ENCODE data around the gene EIF2B4.
"Not testable (repeated sequence)": the region's sequence is repeated elsewhere in the genome, so short reads cannot be mapped to it uniquely, and the experiment has no call there.

Gene EIF2B4

GRCh38 chr2:27336173-27336572 lies 34.0 kb downstream of the EIF2B4 start:
- DNase-seq (ENCODE audit: low spot score) = no peak

DNA sequence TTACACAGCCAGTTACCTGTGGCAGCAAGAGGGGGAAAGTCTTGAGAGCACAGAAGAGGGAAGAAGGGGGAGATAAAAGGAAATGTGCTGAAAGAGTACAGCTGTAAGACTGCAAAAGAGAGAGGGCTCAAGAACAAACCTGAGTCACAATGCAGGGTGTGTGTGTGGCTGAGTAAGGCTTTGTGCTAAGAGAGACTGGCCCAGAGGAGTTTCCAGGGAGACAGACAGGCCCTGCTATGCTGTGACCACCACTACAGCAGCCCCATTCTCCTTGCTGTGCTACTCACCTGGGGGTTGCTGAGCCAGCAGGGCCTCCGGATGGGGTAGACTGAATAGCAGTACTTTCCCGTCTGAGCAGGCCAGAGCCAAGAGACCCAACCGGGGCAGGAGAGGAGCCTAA lies 34.8 kb downstream of the EIF2B4 start:
- no peak for DNase-seq (ENCODE audit: low spot score)

GRCh38 chr2:27324720-27325119 lies 45.4 kb downstream of the EIF2B4 start:
- DNase-seq (ENCODE audit: low spot score) = no peak

DNA sequence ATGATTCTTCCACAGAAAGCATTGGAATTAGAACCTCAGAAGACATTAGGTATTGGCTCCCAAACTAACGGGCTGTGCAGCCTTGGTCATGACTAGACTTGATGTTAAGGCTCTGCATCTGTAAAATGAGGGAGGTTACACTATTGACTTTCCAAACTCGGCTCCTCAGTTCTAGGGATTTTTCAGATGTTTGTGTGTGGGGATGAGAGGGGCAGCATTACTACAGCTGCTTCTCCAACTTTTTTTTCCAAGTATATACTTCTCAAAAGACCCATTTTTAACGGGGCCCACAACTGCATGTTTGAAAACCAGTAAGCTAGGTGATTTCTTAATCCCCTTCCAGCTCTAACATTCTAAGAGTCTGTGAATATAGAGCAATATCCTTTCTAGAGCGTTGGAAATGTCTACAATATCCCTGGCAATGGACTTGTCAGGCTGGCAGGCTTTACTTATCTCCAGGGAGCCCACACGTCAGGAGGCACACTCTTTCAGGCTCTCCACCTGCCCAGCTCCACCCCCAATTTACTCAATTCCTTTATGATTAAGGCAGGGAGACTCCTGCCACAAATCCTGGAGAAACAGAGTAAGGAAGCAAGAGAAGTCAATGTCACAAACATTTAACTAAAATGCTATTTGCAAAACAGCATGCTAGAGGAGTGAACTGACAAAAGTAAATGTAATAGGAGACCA lies 46.4 kb downstream of the EIF2B4 start:
- DNase-seq (ENCODE audit: low spot score) = peak; percentile 10

GRCh38 chr2:27322766-27323595 lies 47.2 kb downstream of the EIF2B4 start, which contains the start of gene MPV17:
Gene MPV17, minus strand, starts transcription at chr2:27323097. Its CDS starts 580 bp downstream, at chr2:27322517.
- DNase-seq (ENCODE audit: low spot score) = peak; percentile 84

- DNase-seq (ENCODE audit: low spot score) = peak; percentile 59
Observed at GRCh38 chr2:27322301-27322765, 47.8 kb downstream of the EIF2B4 start.

GRCh38 chr2:27320958-27321543 lies 49.1 kb downstream of the EIF2B4 start:
- peak; percentile 97 for DNase-seq (ENCODE audit: low spot score)

DNA sequence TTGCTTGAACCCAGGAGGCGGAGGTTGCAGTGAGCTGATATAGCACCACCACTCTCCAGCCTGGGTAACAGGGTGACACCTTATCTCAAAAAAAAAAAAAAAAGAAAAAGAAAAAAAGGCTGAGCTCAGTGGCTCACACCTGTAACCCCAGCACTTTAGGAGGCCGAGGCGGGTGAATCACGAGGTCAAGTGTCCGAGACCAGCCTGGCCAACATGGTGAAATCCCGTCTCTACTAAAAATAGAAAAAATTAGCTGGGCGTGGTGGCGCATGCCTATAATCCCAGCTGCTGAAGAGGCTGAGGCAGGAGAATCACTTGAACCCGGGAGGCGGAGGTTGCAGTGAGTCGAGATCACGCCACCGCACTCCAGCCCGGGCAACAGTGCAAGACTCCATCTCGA lies 50.3 kb downstream of the EIF2B4 start:
- DNase-seq (ENCODE audit: low spot score) = not testable (repeated sequence)

DNA sequence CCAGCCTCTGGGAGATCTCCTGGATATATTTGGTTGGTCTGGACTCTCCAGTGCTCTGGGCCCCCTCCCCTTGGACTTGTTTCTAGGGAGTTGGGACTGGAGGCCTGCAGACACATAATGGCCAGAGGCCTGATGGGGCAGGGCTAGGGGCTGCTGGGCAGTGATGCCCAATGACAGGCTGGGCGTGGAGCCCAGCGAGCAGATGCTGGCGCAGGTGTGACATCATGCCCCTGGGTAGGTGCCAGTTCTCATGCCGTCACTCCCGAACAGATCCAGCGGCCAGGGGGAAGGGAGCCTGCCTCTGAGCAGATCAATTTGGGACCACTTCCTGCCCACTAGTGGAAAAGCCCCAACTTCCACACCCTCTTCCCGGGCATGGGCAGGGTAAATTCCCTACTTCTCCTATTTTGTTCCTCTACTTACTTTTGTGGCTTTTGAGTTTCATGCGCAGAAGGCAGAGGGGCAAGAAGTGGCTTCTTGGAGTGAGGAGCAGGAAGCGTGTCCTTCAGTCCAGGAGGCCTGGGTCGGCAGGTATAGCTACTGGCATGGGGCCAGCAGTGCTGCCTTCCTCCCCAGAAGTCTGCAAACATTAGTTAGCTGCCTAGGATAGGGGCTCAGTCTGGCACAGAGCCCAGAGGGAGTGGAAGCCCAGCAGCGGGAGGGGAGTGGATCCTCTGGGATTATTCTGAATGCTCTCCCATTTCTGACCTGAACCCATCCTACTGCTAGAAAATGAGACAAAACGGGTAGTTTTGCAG lies 53.3 kb downstream of the EIF2B4 start:
- no peak for DNase-seq (ENCODE audit: low spot score)

- no peak for DNase-seq (ENCODE audit: low spot score)
Observed at GRCh38 chr2:27315122-27315521, 55.0 kb downstream of the EIF2B4 start.

- DNase-seq (ENCODE audit: low spot score) = no peak
Observed at GRCh38 chr2:27314709-27315108, 55.4 kb downstream of the EIF2B4 start.
